HCT116 (cell line): ENCODE data around the gene LZTS3. TPM values are rescaled to one million over a fixed set of nuclear protein-coding genes. Genes with fewer than 3 reads are reported as not detected.
"Not testable (repeated sequence)": the region's sequence is repeated elsewhere in the genome, so short reads cannot be mapped to it uniquely, and the experiment has no call there.

Experiments
- ATAC-seq: fragments of 200-7000 bp; cut with Tn5 transposase; 2 replicates; pipeline ENCODE4 v1.9.1; 2020; ENCODE audit warnings: mild to moderate bottlenecking, moderate library complexity
- BruUV-seq: library from RNA; stranded (reverse); fragments of 400-500 nt; replicated peaks from 2 replicates; lab custom pipeline; 2021; lab: Mats Ljungman, UMichigan
- CTCF ChIA-PET: fragments of 300-600 bp; sonication (Branson Sonifier 250); formaldehyde crosslinking; loops from one replicate; lab custom pipeline; 2021; ENCODE audit warnings: antibody characterized with exemption; lab: Charles Lee
- POLR2A ChIA-PET: fragments of 300-600, 350-600 bp; sonication (Branson Sonifier 250); formaldehyde crosslinking; loops from one replicate; lab custom pipeline; 2021; ENCODE audit warnings: antibody characterized with exemption; lab: Charles Lee
- RAD21 ChIA-PET, 2 experiments: fragments of 300-600 bp; sonication (Branson Sonifier 250); formaldehyde crosslinking; loops; one replicate each; lab custom pipeline; 2023; ENCODE audit warnings: low total read pairs in 2 of 2; ENCODE audit not compliant: uncharacterized antibody in 2 of 2, unreplicated experiment in 2 of 2, low non-redundant PET in 1 of 2; lab: Charles Lee
- DNase-seq: peaks from one replicate; pipeline ENCODE4 v3.0.0-alpha.2; 2010; ENCODE audit warnings: low read depth, low spot score
- H2AFZ ChIP-seq: fragments of 200-600 bp; shearing (Covaris generic), sonication (generic); 2 replicates; pipeline ENCODE4 v1.6.1; 2017; ENCODE audit warnings: low read depth, mixed run types, mixed read lengths, antibody characterized with exemption, low read length; ENCODE audit not compliant: poor library complexity, severe bottlenecking
- H3K27ac ChIP-seq: 2 replicates; pipeline ENCODE4 v1.5.1; 2012; ENCODE audit warnings: low read depth, low read length
- H3K27me3 ChIP-seq: fragments of 200-600 bp; sonication (generic); 2 replicates; pipeline ENCODE4 v1.6.1; 2016; ENCODE audit warnings: mixed run types, low read length, mixed read lengths; ENCODE audit not compliant: insufficient read depth
- H3K36me3 ChIP-seq, 2 experiments: fragments of 200-500 bp in 1 of 2; fragments of 200-600 bp in 1 of 2; sonication (Bioruptor generic) in 1 of 2; sonication (generic) in 1 of 2; 2 replicates each; pipeline versions ENCODE4 v1.5.1 to v1.6.1; 2014 to 2016; ENCODE audit warnings: low read length in 2 of 2, inconsistent platforms in 1 of 2, mixed read lengths in 1 of 2, mixed run types in 1 of 2; ENCODE audit not compliant: insufficient read depth in 2 of 2, control insufficient read depth in 1 of 2
- H3K4me1 ChIP-seq, 2 experiments: fragments of 200-600 bp in 1 of 2; sonication (generic) in 1 of 2; 2 replicates each; pipeline versions ENCODE4 v1.5.1 to v1.6.1; 2012 to 2017; ENCODE audit warnings: low read length in 2 of 2, inconsistent platforms in 1 of 2, mild to moderate bottlenecking in 1 of 2, mixed read lengths in 1 of 2, mixed run types in 1 of 2, moderate library complexity in 1 of 2; ENCODE audit not compliant: insufficient read depth in 2 of 2, control insufficient read depth in 1 of 2
- H3K4me2 ChIP-seq: fragments of 200-600 bp; sonication (generic); 2 replicates; pipeline ENCODE4 v1.6.1; 2017; ENCODE audit warnings: mixed run types, low read length, mixed read lengths
- H3K4me3 ChIP-seq, 2 experiments: fragments of 200-600 bp in 1 of 2; sonication (generic) in 1 of 2; replicated peaks in 1 of 2; 2 replicates each; pipeline ENCODE4 v1.5.1; 2011 to 2016; ENCODE audit warnings: low read length in 2 of 2, control low read depth in 1 of 2, low read depth in 1 of 2, mild to moderate bottlenecking in 1 of 2, mixed read lengths in 1 of 2, mixed run types in 1 of 2
- H3K79me2 ChIP-seq: fragments of 200-600 bp; sonication (generic); 2 replicates; pipeline ENCODE4 v1.6.1; 2017; ENCODE audit warnings: mild to moderate bottlenecking, mixed run types, low read length, moderate library complexity, mixed read lengths; ENCODE audit not compliant: insufficient read depth
- H3K9ac ChIP-seq: fragments of 200-600 bp; sonication (generic); 2 replicates; pipeline ENCODE4 v1.6.1; 2016; ENCODE audit warnings: low read length, mixed read lengths
- H3K9me2 ChIP-seq: fragments of 200-600 bp; sonication (generic), shearing (Covaris generic); 2 replicates; pipeline ENCODE4 v1.6.1; 2017; ENCODE audit warnings: mixed run types, mild to moderate bottlenecking, moderate library complexity; ENCODE audit not compliant: insufficient read depth
- H3K9me3 ChIP-seq, 2 experiments: fragments of 200-500 bp in 1 of 2; fragments of 200-600 bp in 1 of 2; sonication (Bioruptor generic) in 1 of 2; sonication (generic) in 1 of 2; 2 replicates each; pipeline ENCODE4 v1.6.1; 2014 to 2017; ENCODE audit warnings: low read length in 2 of 2, mixed read lengths in 2 of 2, inconsistent platforms in 1 of 2, low read depth in 1 of 2, mild to moderate bottlenecking in 1 of 2, mixed run types in 1 of 2, moderate library complexity in 1 of 2; ENCODE audit not compliant: control insufficient read depth in 1 of 2, insufficient read depth in 1 of 2
- H4K20me1 ChIP-seq: fragments of 200-600 bp; sonication (generic), shearing (Covaris generic); 2 replicates; pipeline ENCODE4 v1.6.1; 2017; ENCODE audit warnings: mixed run types, mild to moderate bottlenecking, moderate library complexity; ENCODE audit not compliant: insufficient read depth
- CBX3 ChIP-seq: IDR thresholded peaks from 2 replicates; pipeline ENCODE4 v1.6.1; 2012; ENCODE audit warnings: low read depth
- CEBPB ChIP-seq: IDR thresholded peaks from 2 replicates; pipeline ENCODE4 v1.6.1; 2012; ENCODE audit warnings: low read depth
- EGR1 ChIP-seq: IDR thresholded peaks from 2 replicates; pipeline ENCODE4 v1.6.1; 2012; ENCODE audit warnings: low read depth
- EZH2 ChIP-seq: fragments of 200-600 bp; sonication (generic); IDR thresholded peaks from 2 replicates; pipeline ENCODE4 v1.6.1; 2017; ENCODE audit warnings: antibody characterized with exemption, mixed run types
- FOSL1 ChIP-seq: IDR thresholded peaks from 2 replicates; pipeline ENCODE4 v1.6.1; 2012; ENCODE audit warnings: low read depth
- JUND ChIP-seq: IDR thresholded peaks from 2 replicates; pipeline ENCODE4 v1.6.1; 2012
- MAX ChIP-seq: IDR thresholded peaks from 2 replicates; pipeline ENCODE4 v1.6.1; 2012
- RAD21 ChIP-seq: IDR thresholded peaks from 2 replicates; pipeline ENCODE4 v1.6.1; 2012; ENCODE audit warnings: low read depth, mild to moderate bottlenecking
- SRF ChIP-seq: IDR thresholded peaks from 2 replicates; pipeline ENCODE4 v1.6.1; 2012; ENCODE audit warnings: low read depth
- TCF7L2 ChIP-seq: IDR thresholded peaks from 2 replicates; pipeline ENCODE4 v1.7.0; 2011; ENCODE audit warnings: borderline replicate concordance, inconsistent platforms; ENCODE audit not compliant: insufficient read depth, insufficient read length; ENCODE audit errors: extremely low read depth
- intact Hi-C: fragments of 100-400 bp; cut with micrococcal nuclease; formaldehyde crosslinking; loops from 2 replicates; pipeline ENCODE4 v1.10.0; 2022
- total RNA-seq: library from RNA; stranded (reverse); gene quantifications from one replicate; pipeline ENCODE4 v1.2.1, GENCODE V29; 2021; ENCODE audit not compliant: unreplicated experiment
- TF ChIP-seq, protein P1 (sequence below): IDR thresholded peaks from 2 replicates; pipeline ENCODE4 v1.6.1; 2012
- TF ChIP-seq, protein P2 (sequence below), 3 experiments: fragments of 200-600 bp in 1 of 3; sonication (generic) in 1 of 3; IDR thresholded peaks in 2 of 3; conservative IDR thresholded peaks in 1 of 3; 2 replicates each; pipeline ENCODE4 v1.5.1; 2012 to 2017; ENCODE audit warnings: low read depth in 2 of 3, low read length in 2 of 3, antibody characterized with exemption in 1 of 3, borderline replicate concordance in 1 of 3, control low read depth in 1 of 3, mild to moderate bottlenecking in 1 of 3, mixed read lengths in 1 of 3, mixed run types in 1 of 3, moderate library complexity in 1 of 3; ENCODE audit not compliant: insufficient read depth in 1 of 3

Gene LZTS3
- total RNA-seq, 1 experiment from 2014 or later, result 5.2 TPM

- not testable (repeated sequence) for BruUV-seq, H3K9me2 ChIP-seq, H3K27ac ChIP-seq
- H3K36me3 ChIP-seq, result peaks cover 7 to 14% of the 10 kb centered on the region in 2 experiments; a peak in 3 of 4 replicates
- H3K4me2 ChIP-seq, result peak overlapping the region; percentile 40
- TF ChIP-seq, protein P1, sequence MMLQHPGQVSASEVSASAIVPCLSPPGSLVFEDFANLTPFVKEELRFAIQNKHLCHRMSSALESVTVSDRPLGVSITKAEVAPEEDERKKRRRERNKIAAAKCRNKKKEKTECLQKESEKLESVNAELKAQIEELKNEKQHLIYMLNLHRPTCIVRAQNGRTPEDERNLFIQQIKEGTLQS, result peak; percentile 83
- TF ChIP-seq RAD21 (peak; percentile 58; the same call in 1 of the 2 replicates), CEBPB (peak; percentile 94)
- TF ChIP-seq, protein P2, sequence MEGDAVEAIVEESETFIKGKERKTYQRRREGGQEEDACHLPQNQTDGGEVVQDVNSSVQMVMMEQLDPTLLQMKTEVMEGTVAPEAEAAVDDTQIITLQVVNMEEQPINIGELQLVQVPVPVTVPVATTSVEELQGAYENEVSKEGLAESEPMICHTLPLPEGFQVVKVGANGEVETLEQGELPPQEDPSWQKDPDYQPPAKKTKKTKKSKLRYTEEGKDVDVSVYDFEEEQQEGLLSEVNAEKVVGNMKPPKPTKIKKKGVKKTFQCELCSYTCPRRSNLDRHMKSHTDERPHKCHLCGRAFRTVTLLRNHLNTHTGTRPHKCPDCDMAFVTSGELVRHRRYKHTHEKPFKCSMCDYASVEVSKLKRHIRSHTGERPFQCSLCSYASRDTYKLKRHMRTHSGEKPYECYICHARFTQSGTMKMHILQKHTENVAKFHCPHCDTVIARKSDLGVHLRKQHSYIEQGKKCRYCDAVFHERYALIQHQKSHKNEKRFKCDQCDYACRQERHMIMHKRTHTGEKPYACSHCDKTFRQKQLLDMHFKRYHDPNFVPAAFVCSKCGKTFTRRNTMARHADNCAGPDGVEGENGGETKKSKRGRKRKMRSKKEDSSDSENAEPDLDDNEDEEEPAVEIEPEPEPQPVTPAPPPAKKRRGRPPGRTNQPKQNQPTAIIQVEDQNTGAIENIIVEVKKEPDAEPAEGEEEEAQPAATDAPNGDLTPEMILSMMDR (IDR thresholded peaks at IDR 0.05 in 2 of 3, conservative IDR thresholded peaks at IDR 0.05 in 1 of 3; ENCODE audit: borderline replicate concordance in 1 of 3, insufficient read depth in 1 of 3, low read depth in 2 of 3, low read length in 2 of 3), result peak; percentile 53 to 98 (median 67)
- TF ChIP-seq, all 23 proteins: peak for 4; not testable (repeated sequence) for 19
- DNase-seq (peak; percentile 58), ATAC-seq (peak; percentile 93)
- H3K9me3 ChIP-seq, H3K27me3 ChIP-seq, H2AFZ ChIP-seq, H3K4me3 ChIP-seq, POLR2A ChIA-PET, H3K79me2 ChIP-seq, H3K9ac ChIP-seq, RAD21 ChIA-PET, H4K20me1 ChIP-seq, H3K4me1 ChIP-seq: not testable (repeated sequence)
- intact Hi-C loops, result loop anchor here (1.0 to 5.0 kb wide), 2 partner anchors 159 to 198 kb away; no protein-coding TSS in a partner anchor
- CTCF ChIA-PET, result interaction anchor here (2.1 kb wide), 1 partner anchor 64 kb away, joined by 7 read pairs; no protein-coding TSS in a partner anchor
Measured at GRCh38 chr20:3117839-3118379, 55.4 kb downstream of the LZTS3 start.

DNA sequence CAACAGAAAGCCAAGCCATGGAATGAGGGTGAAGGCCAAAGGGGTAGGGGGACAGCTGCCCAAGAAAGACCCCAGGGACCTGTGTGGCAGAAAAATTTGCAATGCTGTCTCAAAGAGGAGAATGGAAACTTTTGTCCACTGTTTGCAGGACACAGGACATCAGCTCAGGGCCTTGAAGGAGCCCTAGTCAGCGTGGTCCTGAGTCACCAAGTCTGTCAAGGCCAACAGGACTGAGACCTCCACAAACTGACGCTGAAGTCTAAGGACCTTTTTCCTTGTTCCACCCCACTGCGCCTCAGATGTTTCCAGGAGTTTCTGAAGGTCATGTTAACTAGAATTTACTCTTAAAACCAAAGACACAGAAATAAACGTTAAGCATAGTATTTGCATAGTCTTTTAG lies 57.0 kb downstream of the LZTS3 start:
- POLR2A ChIA-PET, result no interaction called here

More for the DNA sequence above, 57.0 kb downstream of the LZTS3 start:
- no peak overlapping the region for H3K9ac ChIP-seq
- H3K4me3 ChIP-seq, result no peak overlapping the region
- peaks cover 0 to 8% of the 10 kb centered on the region in 2 experiments; a peak in 1 of 4 replicates for H3K4me1 ChIP-seq
- RAD21 ChIA-PET, result no interaction called here
- CTCF ChIA-PET, result interaction anchor here (2.1 kb wide), 1 partner anchor 63 kb away, joined by 7 read pairs; no protein-coding TSS in a partner anchor
- BruUV-seq, result no TSS peak
- H3K4me2 ChIP-seq, result no peak overlapping the region
- H3K27ac ChIP-seq, result no peak overlapping the region
- H4K20me1 ChIP-seq, result no peaks in the 10 kb centered on the region
- no peaks in the 10 kb centered on the region for H3K9me2 ChIP-seq
- no peak for ATAC-seq
- H3K9me3 ChIP-seq, result no peaks in the 10 kb centered on the region
- no peak for DNase-seq
- TF ChIP-seq, protein P2 (IDR thresholded peaks at IDR 0.05 in 2 of 3, conservative IDR thresholded peaks at IDR 0.05 in 1 of 3; ENCODE audit: borderline replicate concordance in 1 of 3, insufficient read depth in 1 of 3, low read depth in 2 of 3, low read length in 2 of 3), result no peak
- TF ChIP-seq EGR1 (no peak), EZH2 (no peak), JUND (no peak), MAX (no peak), TCF7L2 (no peak), CBX3 (no peak), SRF (no peak), CEBPB (no peak), FOSL1 (no peak)
- H3K79me2 ChIP-seq, result peaks cover 3% of the 10 kb centered on the region
- no peak overlapping the region for H2AFZ ChIP-seq
- peaks cover 2 to 3% of the 10 kb centered on the region in 2 experiments; a peak in 3 of 4 replicates for H3K36me3 ChIP-seq
- intact Hi-C loops, result loop anchor here (5.0 kb wide), 1 partner anchor 161 kb away; no protein-coding TSS in a partner anchor
- no peaks in the 10 kb centered on the region for H3K27me3 ChIP-seq
